Vagina (tissue), 2 donors: ENCODE results near the gene MB. TPM values are rescaled to one million over a fixed set of nuclear protein-coding genes. Genes with fewer than 3 reads are reported as not detected.
A peak's percentile ranks its signal among the peaks of the same experiment; 100 is the strongest.
"Not testable (repeated sequence)": the region's sequence is repeated elsewhere in the genome, so short reads cannot be mapped to it uniquely, and the experiment has no call there.

Experiments
- DNase-seq, 2 donors: peaks; one replicate each; pipeline ENCODE4 v3.0.0-alpha.2; 2017; ENCODE audit errors: extremely low spot score in 2 of 2
- H3K27ac ChIP-seq: fragments of 200-600 bp; sonication (generic); one replicate; pipeline ENCODE4 v1.5.1; 2019
- H3K27me3 ChIP-seq: fragments of 200-600 bp; sonication (generic); one replicate; pipeline ENCODE4 v1.5.1; 2019
- H3K36me3 ChIP-seq, 2 donors: fragments of 200-600 bp; sonication (generic); one replicate each; pipeline ENCODE4 v1.5.1; 2017 to 2019
- H3K4me1 ChIP-seq: fragments of 200-600 bp; sonication (generic); one replicate; pipeline ENCODE4 v1.5.1; 2019
- H3K4me3 ChIP-seq, 2 donors: fragments of 200-600 bp; sonication (generic); 1 replicate in 1 of 2; 2 replicates in 1 of 2; pipeline ENCODE4 v1.5.1; 2016 to 2019
- H3K9me3 ChIP-seq: fragments of 200-600 bp; sonication (generic); one replicate; pipeline ENCODE4 v1.5.1; 2019
- CTCF ChIP-seq, 3 experiments: fragments of 450-650 bp in 2 of 3; fragments of 200-600 bp in 1 of 3; sonication (generic) in 1 of 3; IDR thresholded peaks; one replicate each; pipeline ENCODE4 v1.5.1; 2017 to 2019; ENCODE audit warnings: antibody characterized with exemption in 3 of 3, mild to moderate bottlenecking in 2 of 3, moderate library complexity in 2 of 3
- POLR2A ChIP-seq, 2 donors: fragments of 450-650 bp; IDR thresholded peaks; one replicate each; pipeline ENCODE4 v1.6.1; 2017; ENCODE audit warnings: antibody characterized with exemption in 2 of 2, mild to moderate bottlenecking in 2 of 2, moderate library complexity in 2 of 2
- POLR2AphosphoS5 ChIP-seq, 2 donors: sonication (generic); formaldehyde crosslinking; IDR thresholded peaks; one replicate each; pipeline ENCODE4 v1.9.0; 2017; ENCODE audit warnings: antibody characterized with exemption in 2 of 2, mild to moderate bottlenecking in 2 of 2, low read depth in 1 of 2; ENCODE audit not compliant: insufficient read depth in 1 of 2
- intact Hi-C: fragments of 100-400 bp; cut with DNase I; formaldehyde crosslinking; loops from one replicate; pipeline ENCODE4 v1.15.1; 2023
- total RNA-seq: library from RNA; depleted of rRNA; stranded (reverse); fragments of >200 nt; gene quantifications from one replicate; pipeline ENCODE4 v1.2.3, GENCODE V29; 2016

Gene MB
- total RNA-seq, 1 donor from 2014 or later: not detected

- H3K27ac ChIP-seq: peak overlapping the region; percentile 88
- H3K9me3 ChIP-seq: no peaks in the 10 kb centered on the region
- no peaks in the 10 kb centered on the region for H3K36me3 ChIP-seq
- intact Hi-C loops: loop anchor here (2.0 to 5.0 kb wide), 2 partner anchors 210 to 293 kb away; no protein-coding TSS in a partner anchor
- no peaks in the 10 kb centered on the region for H3K27me3 ChIP-seq
- TF ChIP-seq POLR2AphosphoS5 (IDR thresholded peaks at IDR 0.05; ENCODE audit: insufficient read depth in 1 of 2, low read depth in 1 of 2) (peak; percentile 33 to 79), CTCF (IDR thresholded peaks at IDR 0.05) (peak in 1 of 3 experiments; percentile 34), POLR2A (IDR thresholded peaks at IDR 0.05) (peak in 1 of 2 donors; percentile 15)
- H3K4me3 ChIP-seq: peak overlapping the region; percentile 53 to 60
- H3K4me1 ChIP-seq: peaks cover 39% of the 10 kb centered on the region
- DNase-seq: peak in 1 of 2 donors; percentile 92
These were observed 10.3 kb upstream of the MB start for GRCh38 chr22:35627267-35628041.

- Histone ChIP-seq H3K27me3 (no peaks in the 10 kb centered on the region), H3K27ac (no peak overlapping the region), H3K4me1 (peaks cover 45% of the 10 kb centered on the region), H3K36me3 (no peaks in the 10 kb centered on the region), H3K4me3 (no peak overlapping the region), H3K9me3 (no peaks in the 10 kb centered on the region)
- TF ChIP-seq POLR2A (IDR thresholded peaks at IDR 0.05) (no peak), CTCF (IDR thresholded peaks at IDR 0.05) (no peak), POLR2AphosphoS5 (IDR thresholded peaks at IDR 0.05; ENCODE audit: insufficient read depth in 1 of 2, low read depth in 1 of 2) (no peak)
- no peak for DNase-seq
- intact Hi-C loops: loop anchor here (2.0 to 5.0 kb wide), 2 partner anchors 211 to 295 kb away; no protein-coding TSS in a partner anchor
These were observed 8.8 kb upstream of the MB start for GRCh38 chr22:35625763-35626432.

- Histone ChIP-seq H3K27ac (no peak overlapping the region), H3K27me3 (no peaks in the 10 kb centered on the region), H3K9me3 (no peaks in the 10 kb centered on the region), H3K4me1 (peaks cover 39% of the 10 kb centered on the region), H3K4me3 (no peak overlapping the region), H3K36me3 (no peaks in the 10 kb centered on the region)
- TF ChIP-seq CTCF (IDR thresholded peaks at IDR 0.05): no peak
- no peak for TF ChIP-seq POLR2A (IDR thresholded peaks at IDR 0.05)
- TF ChIP-seq POLR2AphosphoS5 (IDR thresholded peaks at IDR 0.05; ENCODE audit: insufficient read depth in 1 of 2, low read depth in 1 of 2): no peak
- intact Hi-C loops: no loop called here
- DNase-seq: no peak
These were observed 7.4 kb upstream of the MB start for GRCh38 chr22:35624547-35624946.

- H3K4me1 ChIP-seq: peaks cover 32% of the 10 kb centered on the region
- H3K36me3 ChIP-seq, H3K27me3 ChIP-seq, intact Hi-C loops, H3K9me3 ChIP-seq, DNase-seq, H3K27ac ChIP-seq, H3K4me3 ChIP-seq: not testable (repeated sequence)
These were observed 6.8 kb upstream of the MB start for GRCh38 chr22:35623885-35624284.

- peak overlapping the region; percentile 24 for H3K27ac ChIP-seq
- no peaks in the 10 kb centered on the region for H3K9me3 ChIP-seq
- intact Hi-C loops: no loop called here
- peaks cover 22% of the 10 kb centered on the region for H3K4me1 ChIP-seq
- TF ChIP-seq CTCF (IDR thresholded peaks at IDR 0.05) (no peak), POLR2AphosphoS5 (IDR thresholded peaks at IDR 0.05; ENCODE audit: insufficient read depth in 1 of 2, low read depth in 1 of 2) (no peak), POLR2A (IDR thresholded peaks at IDR 0.05) (no peak)
- no peak overlapping the region for H3K4me3 ChIP-seq
- DNase-seq: no peak
- H3K36me3 ChIP-seq: no peaks in the 10 kb centered on the region
- no peaks in the 10 kb centered on the region for H3K27me3 ChIP-seq
These were observed 5.2 kb upstream of the MB start for GRCh38 chr22:35622191-35622913.
